GM23338 (cell line): Measurements from ENCODE around the gene LPO. TPM values are rescaled to one million over a fixed set of nuclear protein-coding genes. Genes with fewer than 3 reads are reported as not detected.

Source experiments
- ATAC-seq: fragments of 200-7000 bp; cut with Tn5 transposase; 3 replicates; pipeline ENCODE4 v1.9.1; 2020
- DNase-seq: peaks from one replicate; pipeline ENCODE4 v3.0.0-alpha.2; 2015; ENCODE audit warnings: low spot score
- H2AFZ ChIP-seq: fragments of 200-600 bp; sonication (generic); 2 replicates; pipeline ENCODE4 v1.8.0; 2016; ENCODE audit warnings: antibody characterized with exemption, mild to moderate bottlenecking, moderate library complexity
- H3F3A ChIP-seq: fragments of 200-600 bp; sonication (generic); replicated peaks from 2 replicates; pipeline ENCODE4 v1.8.0; 2017; ENCODE audit warnings: antibody characterized with exemption, mixed run types, low read depth
- H3K27ac ChIP-seq: fragments of 200-600 bp; sonication (generic); 2 replicates; pipeline ENCODE4 v1.6.1; 2016; ENCODE audit warnings: low read depth
- H3K27me3 ChIP-seq: fragments of 200-600 bp; sonication (generic); 2 replicates; pipeline ENCODE4 v1.8.0; 2016; ENCODE audit warnings: mild to moderate bottlenecking, mixed run types, moderate library complexity; ENCODE audit not compliant: insufficient read depth
- H3K36me3 ChIP-seq: fragments of 200-600 bp; sonication (generic); 2 replicates; pipeline ENCODE4 v1.8.0; 2016; ENCODE audit warnings: mild to moderate bottlenecking; ENCODE audit not compliant: insufficient read depth
- H3K4me1 ChIP-seq: fragments of 200-600 bp; sonication (generic); 2 replicates; pipeline ENCODE4 v1.8.0; 2016; ENCODE audit warnings: mild to moderate bottlenecking, moderate library complexity; ENCODE audit not compliant: insufficient read depth
- H3K4me2 ChIP-seq: fragments of 200-600 bp; sonication (generic); 2 replicates; pipeline ENCODE4 v1.7.1; 2017; ENCODE audit warnings: mixed run types
- H3K4me3 ChIP-seq: fragments of 200-600 bp; sonication (generic); 2 replicates; pipeline ENCODE4 v1.6.1; 2016; ENCODE audit warnings: mixed run types
- H3K79me2 ChIP-seq: fragments of 200-600 bp; sonication (generic); replicated peaks from 2 replicates; pipeline ENCODE4 v1.8.0; 2017; ENCODE audit warnings: mild to moderate bottlenecking; ENCODE audit not compliant: insufficient read depth
- H3K9me2 ChIP-seq: fragments of 200-600 bp; sonication (generic); 2 replicates; pipeline ENCODE4 v1.8.0; 2017; ENCODE audit not compliant: insufficient read depth
- H4K20me1 ChIP-seq: fragments of 200-600 bp; sonication (generic); replicated peaks from 2 replicates; pipeline ENCODE4 v1.8.0; 2017; ENCODE audit warnings: mild to moderate bottlenecking; ENCODE audit not compliant: insufficient read depth
- H3K27ac Mint-ChIP-seq: 2 replicates; pipeline ENCODE4 v1.8.0; 2020; ENCODE audit warnings: inconsistent platforms, mild to moderate bottlenecking, moderate library complexity, mixed read lengths
- H3K27me3 Mint-ChIP-seq: 3 replicates; pipeline ENCODE4 v1.8.0; 2022; ENCODE audit warnings: low read depth, mild to moderate bottlenecking, moderate library complexity, mixed read lengths, inconsistent platforms; ENCODE audit not compliant: insufficient read depth, poor library complexity
- H3K36me3 Mint-ChIP-seq: 3 replicates; pipeline ENCODE4 v1.8.0; 2021; ENCODE audit warnings: low read depth, mild to moderate bottlenecking, inconsistent platforms, moderate library complexity, mixed read lengths
- H3K4me1 Mint-ChIP-seq: 3 replicates; pipeline ENCODE4 v1.8.0; 2020; ENCODE audit warnings: mild to moderate bottlenecking, inconsistent platforms, mixed read lengths
- H3K4me3 Mint-ChIP-seq: 3 replicates; pipeline ENCODE4 v1.8.0; 2021; ENCODE audit warnings: moderate library complexity, mild to moderate bottlenecking, inconsistent platforms, mixed read lengths
- H3K9me3 Mint-ChIP-seq: 3 replicates; pipeline ENCODE4 v1.8.0; 2020; ENCODE audit warnings: moderate library complexity, mild to moderate bottlenecking, inconsistent platforms, mixed read lengths
- CREB1 ChIP-seq: fragments of 250-450 bp; sonication (Bioruptor Pico); IDR thresholded peaks from 2 replicates; pipeline ENCODE4 v1.5.0; 2020; ENCODE audit warnings: low read depth, mild to moderate bottlenecking, moderate library complexity
- EZH2 ChIP-seq: fragments of 200-600 bp; sonication (generic); IDR thresholded peaks from one replicate; pipeline ENCODE4 v1.8.0; 2017; ENCODE audit warnings: antibody characterized with exemption, mild to moderate bottlenecking, low read depth; ENCODE audit not compliant: unreplicated experiment
- EZH2phosphoT487 ChIP-seq: fragments of 200-600 bp; sonication (generic); IDR thresholded peaks from one replicate; pipeline ENCODE4 v1.8.1; 2018; ENCODE audit warnings: antibody characterized with exemption; ENCODE audit not compliant: unreplicated experiment
- JUNB ChIP-seq: IDR thresholded peaks from one replicate; pipeline ENCODE4 v1.6.1; 2016; ENCODE audit warnings: antibody characterized with exemption; ENCODE audit not compliant: unreplicated experiment
- POLR2AphosphoS5 ChIP-seq: IDR thresholded peaks from 2 replicates; pipeline ENCODE4 v1.6.1; 2016; ENCODE audit warnings: antibody characterized with exemption, low read depth
- STAT1 ChIP-seq: IDR thresholded peaks from one replicate; pipeline ENCODE4 v1.6.1; 2016; ENCODE audit warnings: antibody characterized with exemption; ENCODE audit not compliant: unreplicated experiment
- ZNF114 ChIP-seq: fragments of 250-450 bp; sonication (Bioruptor Pico); IDR thresholded peaks from 2 replicates; pipeline ENCODE4 v1.5.0; 2020; ENCODE audit warnings: mild to moderate bottlenecking, moderate library complexity
- polyA plus RNA-seq: library from polyadenylated mRNA; unstranded; fragments of >200 nt; fragmentation: Nextera tagmentation; extraction: Ambion mirVana; gene quantifications from 2 replicates; pipeline ENCODE4 v1.2.1, GENCODE V29; 2016
- total RNA-seq: library from RNA; depleted of rRNA; stranded (reverse); fragments of >200 nt; shearing (Covaris generic); gene quantifications from 2 replicates; pipeline ENCODE4 v1.2.3, GENCODE V29; 2014
- TF ChIP-seq, protein P1 (sequence below): IDR thresholded peaks from one replicate; pipeline ENCODE4 v1.6.1; 2018; ENCODE audit warnings: antibody characterized with exemption; ENCODE audit not compliant: unreplicated experiment
- TF ChIP-seq, protein P2 (sequence below), 2 experiments: fragments of 200-600 bp in 1 of 2; sonication (generic) in 1 of 2; conservative IDR thresholded peaks; 2 replicates each; pipeline versions ENCODE4 v1.5.1 to v1.6.1; 2016 to 2017; ENCODE audit warnings: antibody characterized with exemption in 2 of 2, low read depth in 2 of 2, mild to moderate bottlenecking in 2 of 2, moderate library complexity in 1 of 2
- TF ChIP-seq, protein P3 (sequence below): IDR thresholded peaks from 2 replicates; pipeline ENCODE4 v1.6.1; 2016; ENCODE audit warnings: antibody characterized with exemption

LPO gene
- total and polyA plus RNA-seq, 2 experiments from 2014 or later: 0.13 to 0.35 TPM

DNA sequence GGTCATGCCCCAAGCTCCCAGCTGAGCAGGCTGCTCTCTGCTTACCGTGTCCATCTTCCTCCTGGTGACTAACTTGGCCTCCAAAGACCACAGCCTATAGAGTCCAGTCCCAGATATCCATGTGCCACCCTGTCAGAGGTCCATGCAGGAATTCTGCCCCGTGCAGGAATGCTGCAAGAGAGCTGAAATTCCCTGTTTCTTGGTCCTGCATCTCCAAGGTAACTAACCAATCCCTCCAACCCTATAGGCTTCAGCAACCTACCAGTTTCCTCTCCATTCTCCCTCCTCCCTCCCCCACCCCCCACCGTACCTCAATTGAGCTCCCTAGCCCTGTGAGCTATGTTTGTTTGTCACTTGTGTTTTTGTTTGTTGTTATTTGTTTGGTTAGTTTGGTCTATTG lies 9.7 kb upstream of the LPO start:
- Histone ChIP-seq H3F3A (no peaks in the 10 kb centered on the region), H3K4me1 (peaks cover 3% of the 10 kb centered on the region; the same call in 1 of the 2 replicates), H3K9me2 (0 out of 2 replicates have a peak, but pooled peaks cover 6% of the 10 kb centered on the region), H2AFZ (0 out of 2 replicates have a peak overlapping the region, but pooled peaks have one; percentile 34), H3K4me2 (no peak overlapping the region), H3K4me3 (no peak overlapping the region), H3K27ac (no peak overlapping the region), H3K36me3 (no peaks in the 10 kb centered on the region), H3K79me2 (no peaks in the 10 kb centered on the region), H4K20me1 (no peaks in the 10 kb centered on the region), H3K27me3 (peaks cover 18% of the 10 kb centered on the region; the same call in 1 of the 2 replicates)
- Mint-ChIP-seq H3K4me1 (peaks cover 10% of the 10 kb centered on the region), H3K4me3 (no peak overlapping the region), H3K27me3 (no peaks in the 10 kb centered on the region), H3K9me3 (peaks cover 4% of the 10 kb centered on the region; the same call in 2 of the 3 replicates), H3K27ac (no peak overlapping the region), H3K36me3 (no peaks in the 10 kb centered on the region)
- TF ChIP-seq JUNB: no peak
- TF ChIP-seq, protein P1, sequence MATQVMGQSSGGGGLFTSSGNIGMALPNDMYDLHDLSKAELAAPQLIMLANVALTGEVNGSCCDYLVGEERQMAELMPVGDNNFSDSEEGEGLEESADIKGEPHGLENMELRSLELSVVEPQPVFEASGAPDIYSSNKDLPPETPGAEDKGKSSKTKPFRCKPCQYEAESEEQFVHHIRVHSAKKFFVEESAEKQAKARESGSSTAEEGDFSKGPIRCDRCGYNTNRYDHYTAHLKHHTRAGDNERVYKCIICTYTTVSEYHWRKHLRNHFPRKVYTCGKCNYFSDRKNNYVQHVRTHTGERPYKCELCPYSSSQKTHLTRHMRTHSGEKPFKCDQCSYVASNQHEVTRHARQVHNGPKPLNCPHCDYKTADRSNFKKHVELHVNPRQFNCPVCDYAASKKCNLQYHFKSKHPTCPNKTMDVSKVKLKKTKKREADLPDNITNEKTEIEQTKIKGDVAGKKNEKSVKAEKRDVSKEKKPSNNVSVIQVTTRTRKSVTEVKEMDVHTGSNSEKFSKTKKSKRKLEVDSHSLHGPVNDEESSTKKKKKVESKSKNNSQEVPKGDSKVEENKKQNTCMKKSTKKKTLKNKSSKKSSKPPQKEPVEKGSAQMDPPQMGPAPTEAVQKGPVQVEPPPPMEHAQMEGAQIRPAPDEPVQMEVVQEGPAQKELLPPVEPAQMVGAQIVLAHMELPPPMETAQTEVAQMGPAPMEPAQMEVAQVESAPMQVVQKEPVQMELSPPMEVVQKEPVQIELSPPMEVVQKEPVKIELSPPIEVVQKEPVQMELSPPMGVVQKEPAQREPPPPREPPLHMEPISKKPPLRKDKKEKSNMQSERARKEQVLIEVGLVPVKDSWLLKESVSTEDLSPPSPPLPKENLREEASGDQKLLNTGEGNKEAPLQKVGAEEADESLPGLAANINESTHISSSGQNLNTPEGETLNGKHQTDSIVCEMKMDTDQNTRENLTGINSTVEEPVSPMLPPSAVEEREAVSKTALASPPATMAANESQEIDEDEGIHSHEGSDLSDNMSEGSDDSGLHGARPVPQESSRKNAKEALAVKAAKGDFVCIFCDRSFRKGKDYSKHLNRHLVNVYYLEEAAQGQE: no peak
- TF ChIP-seq, protein P2, sequence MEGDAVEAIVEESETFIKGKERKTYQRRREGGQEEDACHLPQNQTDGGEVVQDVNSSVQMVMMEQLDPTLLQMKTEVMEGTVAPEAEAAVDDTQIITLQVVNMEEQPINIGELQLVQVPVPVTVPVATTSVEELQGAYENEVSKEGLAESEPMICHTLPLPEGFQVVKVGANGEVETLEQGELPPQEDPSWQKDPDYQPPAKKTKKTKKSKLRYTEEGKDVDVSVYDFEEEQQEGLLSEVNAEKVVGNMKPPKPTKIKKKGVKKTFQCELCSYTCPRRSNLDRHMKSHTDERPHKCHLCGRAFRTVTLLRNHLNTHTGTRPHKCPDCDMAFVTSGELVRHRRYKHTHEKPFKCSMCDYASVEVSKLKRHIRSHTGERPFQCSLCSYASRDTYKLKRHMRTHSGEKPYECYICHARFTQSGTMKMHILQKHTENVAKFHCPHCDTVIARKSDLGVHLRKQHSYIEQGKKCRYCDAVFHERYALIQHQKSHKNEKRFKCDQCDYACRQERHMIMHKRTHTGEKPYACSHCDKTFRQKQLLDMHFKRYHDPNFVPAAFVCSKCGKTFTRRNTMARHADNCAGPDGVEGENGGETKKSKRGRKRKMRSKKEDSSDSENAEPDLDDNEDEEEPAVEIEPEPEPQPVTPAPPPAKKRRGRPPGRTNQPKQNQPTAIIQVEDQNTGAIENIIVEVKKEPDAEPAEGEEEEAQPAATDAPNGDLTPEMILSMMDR (conservative IDR thresholded peaks at IDR 0.05; ENCODE audit: low read depth in 2 of 2): no peak
- no peak for TF ChIP-seq POLR2AphosphoS5
- peak; percentile 46 for DNase-seq
- ATAC-seq: peak; percentile 63

DNA sequence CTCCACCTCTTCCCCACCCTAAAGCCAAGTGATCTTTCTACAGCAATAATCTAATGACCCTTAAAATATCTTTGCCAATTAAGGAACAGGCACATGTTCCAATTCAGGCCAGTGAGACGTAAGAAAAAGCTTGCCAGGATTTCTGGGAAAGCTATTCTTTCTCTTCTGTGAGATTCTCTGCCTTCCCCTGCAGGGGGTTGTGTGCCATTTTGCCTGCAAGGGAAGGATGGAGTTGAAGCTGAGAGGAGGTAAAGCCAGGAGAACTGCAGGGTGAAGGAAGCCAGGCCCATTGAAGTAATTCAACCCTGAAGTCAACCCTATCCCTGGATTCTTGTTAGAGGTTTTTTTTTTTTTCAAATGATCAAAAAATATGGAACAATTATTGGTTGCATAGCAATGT lies 9.0 kb upstream of the LPO start:
- no peaks in the 10 kb centered on the region for H3K79me2 ChIP-seq
- H3K4me3 ChIP-seq: no peak overlapping the region
- H3K4me2 ChIP-seq: no peak overlapping the region
- H3K4me1 Mint-ChIP-seq: peaks cover 10% of the 10 kb centered on the region
- peaks cover 3% of the 10 kb centered on the region; the same call in 1 of the 2 replicates for H3K4me1 ChIP-seq
- peaks cover 4% of the 10 kb centered on the region; the same call in 2 of the 3 replicates for H3K9me3 Mint-ChIP-seq
- H3K36me3 Mint-ChIP-seq: no peaks in the 10 kb centered on the region
- H3K36me3 ChIP-seq: no peaks in the 10 kb centered on the region
- H3K27me3 Mint-ChIP-seq: no peaks in the 10 kb centered on the region
- no peak overlapping the region for H3K27ac ChIP-seq
- no peaks in the 10 kb centered on the region for H4K20me1 ChIP-seq
- peak; percentile 32 for ATAC-seq
- H3K4me3 Mint-ChIP-seq: no peak overlapping the region
- H3K9me2 ChIP-seq: 0 out of 2 replicates have a peak, but pooled peaks cover 6% of the 10 kb centered on the region
- no peak overlapping the region for H3K27ac Mint-ChIP-seq
- H2AFZ ChIP-seq: 0 out of 2 replicates have a peak overlapping the region, but pooled peaks have one; percentile 34
- no peak for DNase-seq
- H3K27me3 ChIP-seq: peaks cover 18% of the 10 kb centered on the region; the same call in 1 of the 2 replicates
- H3F3A ChIP-seq: no peaks in the 10 kb centered on the region
- TF ChIP-seq ZNF114 (CRISPR knock-in tag): no peak
- TF ChIP-seq, protein P1: no peak
- no peak for TF ChIP-seq CREB1
- TF ChIP-seq EZH2phosphoT487: no peak
- TF ChIP-seq POLR2AphosphoS5: no peak
- TF ChIP-seq, protein P3, sequence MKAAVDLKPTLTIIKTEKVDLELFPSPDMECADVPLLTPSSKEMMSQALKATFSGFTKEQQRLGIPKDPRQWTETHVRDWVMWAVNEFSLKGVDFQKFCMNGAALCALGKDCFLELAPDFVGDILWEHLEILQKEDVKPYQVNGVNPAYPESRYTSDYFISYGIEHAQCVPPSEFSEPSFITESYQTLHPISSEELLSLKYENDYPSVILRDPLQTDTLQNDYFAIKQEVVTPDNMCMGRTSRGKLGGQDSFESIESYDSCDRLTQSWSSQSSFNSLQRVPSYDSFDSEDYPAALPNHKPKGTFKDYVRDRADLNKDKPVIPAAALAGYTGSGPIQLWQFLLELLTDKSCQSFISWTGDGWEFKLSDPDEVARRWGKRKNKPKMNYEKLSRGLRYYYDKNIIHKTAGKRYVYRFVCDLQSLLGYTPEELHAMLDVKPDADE: no peak
- TF ChIP-seq STAT1: no peak
- TF ChIP-seq, protein P2 (conservative IDR thresholded peaks at IDR 0.05; ENCODE audit: low read depth in 2 of 2): no peak
- TF ChIP-seq EZH2: no peak
